ENCODE results near the gene NOTUM. TPM values are rescaled to one million over a fixed set of nuclear protein-coding genes. Genes with fewer than 3 reads are reported as not detected.
A peak's percentile ranks its signal among the peaks of the same experiment; 100 is the strongest.

Gene NOTUM
- polyA plus RNA-seq, 2 of the 4 experiments (the other 2 are of a cell fraction), result 0.06 to 0.92 TPM

DNA sequence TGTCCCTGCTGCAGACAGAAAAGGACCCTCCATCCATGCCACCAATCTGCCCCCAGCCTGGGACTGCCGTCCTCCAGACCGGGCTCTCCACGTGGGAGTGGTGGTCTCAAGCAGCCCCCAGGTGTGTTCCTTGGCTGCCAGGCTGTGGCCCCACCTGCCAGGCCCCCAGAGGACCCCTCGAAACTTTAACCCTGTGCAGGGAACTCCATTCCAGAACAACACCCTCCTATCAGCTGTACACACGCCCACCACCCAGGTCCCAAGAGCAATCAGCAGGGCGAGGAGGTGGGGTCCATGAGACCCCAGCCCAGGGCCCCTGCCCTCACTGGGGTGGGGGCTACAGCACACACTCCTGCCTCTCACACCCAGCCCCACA lies 25.3 kb downstream of the NOTUM start:
- no peak overlapping the region; the same call in 2 of the 3 replicates for H3K4me3 ChIP-seq
- peaks cover 17% of the 10 kb centered on the region; the same call in 2 of the 3 replicates for H3K4me1 ChIP-seq
- 90% methylated on average over 6 of the region's 6 CpGs for WGBS (ENCODE audit: missing lambda C conversion rate)
- CTCF ChIA-PET, result interaction anchor here (1.7 to 3.9 kb wide), 4 partner anchors 13 to 85 kb away, joined by 5 to 30 read pairs (median 12); partner anchors contain the start of gene NOTUM
- H3K9me3 ChIP-seq, result no peaks in the 10 kb centered on the region
- DNase-seq (ENCODE audit: low read depth in 1 of 2, low spot score in 1 of 2) (no peak), FAIRE-seq (no peak), ATAC-seq (no peak)
- peak overlapping the region in 1 of 2 experiments; percentile 3; a peak in 1 of 6 replicates for H3K27ac ChIP-seq
- TF ChIP-seq MAX (IDR thresholded peaks at IDR 0.05) (no peak), PHF8 (IDR thresholded peaks at IDR 0.05; ENCODE audit: borderline replicate concordance, low read depth) (no peak), TP53 (CRISPR knock-in tag; IDR thresholded peaks at IDR 0.05) (no peak), RNF2 (IDR thresholded peaks at IDR 0.05; ENCODE audit: borderline replicate concordance, low read depth) (no peak), SMC3 (IDR thresholded peaks at IDR 0.05) (no peak), FOXS1 (CRISPR knock-in tag; IDR thresholded peaks at IDR 0.05) (no peak), CHD2 (IDR thresholded peaks at IDR 0.05; ENCODE audit: low read length, partially characterized antibody) (no peak), HOXB13 (CRISPR knock-in tag; IDR thresholded peaks at IDR 0.05; ENCODE audit: low read depth) (no peak), CBX2 (IDR thresholded peaks at IDR 0.05; ENCODE audit: borderline replicate concordance, low read depth) (no peak), ZC3H11A (IDR thresholded peaks at IDR 0.05) (no peak)
- TF ChIP-seq, protein P1, sequence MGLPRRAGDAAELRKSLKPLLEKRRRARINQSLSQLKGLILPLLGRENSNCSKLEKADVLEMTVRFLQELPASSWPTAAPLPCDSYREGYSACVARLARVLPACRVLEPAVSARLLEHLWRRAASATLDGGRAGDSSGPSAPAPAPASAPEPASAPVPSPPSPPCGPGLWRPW (IDR thresholded peaks at IDR 0.05), result no peak
- H3K4me2 ChIP-seq, result peak overlapping the region; percentile 100
- POLR2A ChIA-PET, result interaction anchor here (1.2 kb wide), 1 partner anchor 8 kb away, joined by 3 read pairs; the partner anchor contains the start of gene MAFG

DNA sequence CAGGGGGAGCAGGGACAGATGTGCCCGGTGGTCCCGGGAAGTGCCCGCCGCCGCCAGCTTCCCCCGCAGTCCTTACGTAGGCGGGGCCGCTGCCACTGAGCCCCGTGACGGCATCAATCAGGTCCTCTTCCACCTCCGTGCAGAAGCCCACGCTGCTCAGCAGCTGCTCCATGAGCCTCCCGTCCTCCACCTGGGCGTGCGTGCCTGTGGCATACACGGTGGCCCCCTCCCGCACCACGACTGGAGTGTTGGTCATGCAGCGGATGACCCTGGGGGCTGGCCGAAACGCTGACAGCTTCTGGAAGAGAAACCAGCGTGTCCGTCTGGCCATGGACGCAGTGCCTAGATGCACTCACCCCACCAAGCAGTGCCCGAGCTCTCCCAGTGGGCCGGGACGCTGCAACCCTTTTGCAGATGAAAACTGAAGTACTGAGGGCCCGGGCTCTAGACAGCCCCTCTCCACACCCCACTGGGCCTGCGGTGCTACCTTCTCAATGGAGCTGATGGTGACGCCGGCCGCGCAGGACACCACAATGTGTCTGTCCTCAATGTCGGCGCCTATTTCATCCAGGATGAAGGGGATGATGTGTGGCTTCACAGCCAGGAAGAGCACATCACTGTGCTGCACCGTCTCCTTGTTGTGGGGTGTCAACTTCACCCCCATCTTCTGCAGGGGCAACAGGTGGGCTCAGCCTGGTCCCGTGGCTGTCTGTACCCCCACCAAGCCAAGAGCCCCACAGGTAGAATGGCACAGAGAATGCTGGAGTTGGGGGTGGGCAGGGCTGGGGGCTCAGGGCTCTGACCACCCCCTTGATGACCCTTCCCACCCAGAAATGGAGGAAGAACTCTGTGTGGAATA lies 25.9 kb downstream of the NOTUM start:
- Histone ChIP-seq H3K4me3 (no peak overlapping the region), H3K27ac (no peak overlapping the region), H3K4me1 (peaks cover 17% of the 10 kb centered on the region; the same call in 2 of the 3 replicates), H3K4me2 (peak overlapping the region; percentile 100; the same call in 2 of the 3 replicates), H3K9me3 (no peaks in the 10 kb centered on the region)
- FAIRE-seq (no peak), ATAC-seq (no peak), DNase-seq (ENCODE audit: low read depth in 1 of 2, low spot score in 1 of 2) (no peak)
- no peak for TF ChIP-seq RFX5 (IDR thresholded peaks at IDR 0.05)
- TF ChIP-seq HEYL (CRISPR knock-in tag; IDR thresholded peaks at IDR 0.05), result no peak
- no peak for TF ChIP-seq TFCP2L1 (CRISPR knock-in tag; IDR thresholded peaks at IDR 0.05)
- no peak for TF ChIP-seq ESRRA (IDR thresholded peaks at IDR 0.05; ENCODE audit: borderline replicate concordance, low read length)
- TF ChIP-seq, protein P2, sequence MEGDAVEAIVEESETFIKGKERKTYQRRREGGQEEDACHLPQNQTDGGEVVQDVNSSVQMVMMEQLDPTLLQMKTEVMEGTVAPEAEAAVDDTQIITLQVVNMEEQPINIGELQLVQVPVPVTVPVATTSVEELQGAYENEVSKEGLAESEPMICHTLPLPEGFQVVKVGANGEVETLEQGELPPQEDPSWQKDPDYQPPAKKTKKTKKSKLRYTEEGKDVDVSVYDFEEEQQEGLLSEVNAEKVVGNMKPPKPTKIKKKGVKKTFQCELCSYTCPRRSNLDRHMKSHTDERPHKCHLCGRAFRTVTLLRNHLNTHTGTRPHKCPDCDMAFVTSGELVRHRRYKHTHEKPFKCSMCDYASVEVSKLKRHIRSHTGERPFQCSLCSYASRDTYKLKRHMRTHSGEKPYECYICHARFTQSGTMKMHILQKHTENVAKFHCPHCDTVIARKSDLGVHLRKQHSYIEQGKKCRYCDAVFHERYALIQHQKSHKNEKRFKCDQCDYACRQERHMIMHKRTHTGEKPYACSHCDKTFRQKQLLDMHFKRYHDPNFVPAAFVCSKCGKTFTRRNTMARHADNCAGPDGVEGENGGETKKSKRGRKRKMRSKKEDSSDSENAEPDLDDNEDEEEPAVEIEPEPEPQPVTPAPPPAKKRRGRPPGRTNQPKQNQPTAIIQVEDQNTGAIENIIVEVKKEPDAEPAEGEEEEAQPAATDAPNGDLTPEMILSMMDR (IDR thresholded peaks at IDR 0.05), result no peak
- TF ChIP-seq ZNF302 (CRISPR knock-in tag; IDR thresholded peaks at IDR 0.05), result no peak
- TF ChIP-seq ZSCAN20 (CRISPR knock-in tag; IDR thresholded peaks at IDR 0.05), result no peak
- TF ChIP-seq CBX2 (IDR thresholded peaks at IDR 0.05; ENCODE audit: borderline replicate concordance, low read depth), result no peak
- no peak for TF ChIP-seq CBX8 (IDR thresholded peaks at IDR 0.05)
- TF ChIP-seq SMC3 (IDR thresholded peaks at IDR 0.05), result no peak
- TF ChIP-seq NFE2L2 (conservative IDR thresholded peaks at IDR 0.05; ENCODE audit: low read length), result no peak
- POLR2A ChIA-PET, result interaction anchor here (1.2 kb wide), 1 partner anchor 7 kb away, joined by 3 read pairs; the partner anchor contains the start of gene MAFG
- WGBS (ENCODE audit: missing lambda C conversion rate), result 93% methylated on average over 32 of the region's 38 CpGs
- CTCF ChIA-PET, result interaction anchor here (0.9 to 12.8 kb wide), 5 partner anchors 14 to 95 kb away, joined by 4 to 99 read pairs (median 10); partner anchors contain the start of gene NOTUM
